K562 (cell line): ENCODE data around the gene SLC2A14.

Source experiments
- JUN ChIP-seq, 2 experiments: sonication (generic) in 1 of 2; formaldehyde crosslinking in 1 of 2; IDR thresholded peaks; 2 replicates each; pipeline versions ENCODE4 v1.6.1 to v1.8.0; 2012 to 2022; ENCODE audit warnings: borderline replicate concordance in 2 of 2, mild to moderate bottlenecking in 2 of 2, improper control_type of control experiment in 1 of 2, low read depth in 1 of 2, low read length in 1 of 2, missing genetic modification reagents in 1 of 2
- TAF1 ChIP-seq: IDR thresholded peaks from 2 replicates; pipeline ENCODE4 v1.6.1; 2011; ENCODE audit warnings: mild to moderate bottlenecking, low read length, moderate library complexity; ENCODE audit not compliant: insufficient read depth, control insufficient read depth, severe bottlenecking; ENCODE audit errors: extremely low read depth

- TF ChIP-seq TAF1 = no peak
- TF ChIP-seq JUN (IDR thresholded peaks at IDR 0.05; ENCODE audit: borderline replicate concordance, low read depth, low read length) = no peak
- no peak for TF ChIP-seq JUN (CRISPR knock-in tag; IDR thresholded peaks at IDR 0.05; ENCODE audit: borderline replicate concordance)
Observed at GRCh38 chr12:7872566-7873319, at the start of gene SLC2A14.
